Airway epithelial cell (primary cell): ENCODE measurements around the gene TCF7L2. TPM values are rescaled to one million over a fixed set of nuclear protein-coding genes. Genes with fewer than 3 reads are reported as not detected.

Experiments
- total RNA-seq: library from RNA; depleted of rRNA; stranded (reverse); fragments of >200 nt; gene quantifications from 2 replicates; pipeline ENCODE4 v1.2.3, GENCODE V29; 2015

The TCF7L2 gene
- total RNA-seq = 4.7 and 7.7 TPM in 2 replicates

GRCh38 chr10:112949875-112950507 is at the start of gene TCF7L2:
TSS of gene TCF7L2 (plus strand) at chr10:112950247. CDS start at chr10:112950757, 510 bp downstream.

